Measurements from ENCODE around the gene GPR158. TPM values are rescaled to one million over a fixed set of nuclear protein-coding genes. Genes with fewer than 3 reads are reported as not detected.

The GPR158 gene
- total and polyA plus RNA-seq, 4 donors: 0.03 to 0.08 TPM; not detected in 2

DNA sequence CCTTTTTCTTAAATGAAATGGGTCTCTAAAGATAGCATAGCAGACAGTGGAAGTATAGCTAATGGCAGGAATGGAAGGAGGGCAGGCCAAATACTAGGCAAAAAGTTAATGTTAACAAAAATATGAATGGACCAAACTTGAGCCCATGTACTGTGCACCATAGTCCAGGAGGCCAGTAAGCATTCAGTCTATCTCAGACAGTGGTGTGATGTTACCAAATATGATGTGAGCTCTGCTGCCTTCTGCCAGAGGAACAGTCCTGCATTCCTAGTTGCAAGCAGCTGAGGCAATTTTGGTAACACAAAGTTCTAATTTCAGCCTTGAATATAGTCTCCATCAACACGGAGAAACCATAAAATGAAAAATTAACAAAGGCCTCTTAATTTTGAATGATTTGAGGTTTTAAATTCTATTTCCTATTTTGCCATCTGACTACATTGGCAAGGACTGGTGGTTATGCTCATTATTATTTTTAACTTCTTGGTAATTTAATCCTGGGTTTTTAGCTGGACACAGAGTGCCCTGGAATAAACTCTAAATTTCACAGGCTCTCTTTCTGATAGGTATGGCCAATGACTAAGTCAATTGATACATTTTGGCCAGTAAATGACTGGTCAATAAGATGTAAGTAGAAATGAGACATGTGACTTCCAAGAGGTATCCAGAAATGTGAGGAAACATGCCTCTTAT lies 442.2 kb downstream of the GPR158 start:
- no peaks in the 10 kb centered on the region for H3K36me3 ChIP-seq (ENCODE audit: control insufficient read depth in 4 of 4, insufficient read depth in 3 of 4, low read depth in 1 of 4, low read length in 3 of 4)
- no peak for DNase-seq (ENCODE audit: low spot score)
- no peak overlapping the region for H3K9ac ChIP-seq (ENCODE audit: low read depth in 1 of 2, low read length in 2 of 2)
- 79% methylated on average over 1 of the region's 1 CpG for WGBS
- no peaks in the 10 kb centered on the region for H3K27me3 ChIP-seq (ENCODE audit: control insufficient read depth in 4 of 4, insufficient read depth in 4 of 4, low read length in 3 of 4)
- TF ChIP-seq HNF4G (IDR thresholded peaks at IDR 0.05): no peak
- no peak for TF ChIP-seq YY1 (IDR thresholded peaks at IDR 0.05)
- no peak for TF ChIP-seq RXRA (IDR thresholded peaks at IDR 0.05)
- TF ChIP-seq FOXA1 (IDR thresholded peaks at IDR 0.05): no peak
- TF ChIP-seq, protein P1, sequence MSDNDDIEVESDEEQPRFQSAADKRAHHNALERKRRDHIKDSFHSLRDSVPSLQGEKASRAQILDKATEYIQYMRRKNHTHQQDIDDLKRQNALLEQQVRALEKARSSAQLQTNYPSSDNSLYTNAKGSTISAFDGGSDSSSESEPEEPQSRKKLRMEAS (IDR thresholded peaks at IDR 0.05): no peak
- TF ChIP-seq HNF4A (conservative IDR thresholded peaks at IDR 0.05): no peak
- no peak for TF ChIP-seq JUND (IDR thresholded peaks at IDR 0.05)
- TF ChIP-seq, protein P2, sequence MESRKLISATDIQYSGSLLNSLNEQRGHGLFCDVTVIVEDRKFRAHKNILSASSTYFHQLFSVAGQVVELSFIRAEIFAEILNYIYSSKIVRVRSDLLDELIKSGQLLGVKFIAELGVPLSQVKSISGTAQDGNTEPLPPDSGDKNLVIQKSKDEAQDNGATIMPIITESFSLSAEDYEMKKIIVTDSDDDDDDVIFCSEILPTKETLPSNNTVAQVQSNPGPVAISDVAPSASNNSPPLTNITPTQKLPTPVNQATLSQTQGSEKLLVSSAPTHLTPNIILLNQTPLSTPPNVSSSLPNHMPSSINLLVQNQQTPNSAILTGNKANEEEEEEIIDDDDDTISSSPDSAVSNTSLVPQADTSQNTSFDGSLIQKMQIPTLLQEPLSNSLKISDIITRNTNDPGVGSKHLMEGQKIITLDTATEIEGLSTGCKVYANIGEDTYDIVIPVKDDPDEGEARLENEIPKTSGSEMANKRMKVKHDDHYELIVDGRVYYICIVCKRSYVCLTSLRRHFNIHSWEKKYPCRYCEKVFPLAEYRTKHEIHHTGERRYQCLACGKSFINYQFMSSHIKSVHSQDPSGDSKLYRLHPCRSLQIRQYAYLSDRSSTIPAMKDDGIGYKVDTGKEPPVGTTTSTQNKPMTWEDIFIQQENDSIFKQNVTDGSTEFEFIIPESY (IDR thresholded peaks at IDR 0.05): no peak
- TF ChIP-seq, protein P3, sequence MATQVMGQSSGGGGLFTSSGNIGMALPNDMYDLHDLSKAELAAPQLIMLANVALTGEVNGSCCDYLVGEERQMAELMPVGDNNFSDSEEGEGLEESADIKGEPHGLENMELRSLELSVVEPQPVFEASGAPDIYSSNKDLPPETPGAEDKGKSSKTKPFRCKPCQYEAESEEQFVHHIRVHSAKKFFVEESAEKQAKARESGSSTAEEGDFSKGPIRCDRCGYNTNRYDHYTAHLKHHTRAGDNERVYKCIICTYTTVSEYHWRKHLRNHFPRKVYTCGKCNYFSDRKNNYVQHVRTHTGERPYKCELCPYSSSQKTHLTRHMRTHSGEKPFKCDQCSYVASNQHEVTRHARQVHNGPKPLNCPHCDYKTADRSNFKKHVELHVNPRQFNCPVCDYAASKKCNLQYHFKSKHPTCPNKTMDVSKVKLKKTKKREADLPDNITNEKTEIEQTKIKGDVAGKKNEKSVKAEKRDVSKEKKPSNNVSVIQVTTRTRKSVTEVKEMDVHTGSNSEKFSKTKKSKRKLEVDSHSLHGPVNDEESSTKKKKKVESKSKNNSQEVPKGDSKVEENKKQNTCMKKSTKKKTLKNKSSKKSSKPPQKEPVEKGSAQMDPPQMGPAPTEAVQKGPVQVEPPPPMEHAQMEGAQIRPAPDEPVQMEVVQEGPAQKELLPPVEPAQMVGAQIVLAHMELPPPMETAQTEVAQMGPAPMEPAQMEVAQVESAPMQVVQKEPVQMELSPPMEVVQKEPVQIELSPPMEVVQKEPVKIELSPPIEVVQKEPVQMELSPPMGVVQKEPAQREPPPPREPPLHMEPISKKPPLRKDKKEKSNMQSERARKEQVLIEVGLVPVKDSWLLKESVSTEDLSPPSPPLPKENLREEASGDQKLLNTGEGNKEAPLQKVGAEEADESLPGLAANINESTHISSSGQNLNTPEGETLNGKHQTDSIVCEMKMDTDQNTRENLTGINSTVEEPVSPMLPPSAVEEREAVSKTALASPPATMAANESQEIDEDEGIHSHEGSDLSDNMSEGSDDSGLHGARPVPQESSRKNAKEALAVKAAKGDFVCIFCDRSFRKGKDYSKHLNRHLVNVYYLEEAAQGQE (IDR thresholded peaks at IDR 0.05): no peak
- no peak for TF ChIP-seq SP1 (IDR thresholded peaks at IDR 0.05)
- TF ChIP-seq NR2F2 (IDR thresholded peaks at IDR 0.05): no peak
- no peak for TF ChIP-seq EGR1 (IDR thresholded peaks at IDR 0.05; ENCODE audit: low read depth in 2 of 2)
- no peak for TF ChIP-seq GABPA (IDR thresholded peaks at IDR 0.05 in 1 of 2, conservative IDR thresholded peaks at IDR 0.05 in 1 of 2)
- no peak for TF ChIP-seq FOXA2 (IDR thresholded peaks at IDR 0.05)
- TF ChIP-seq, protein P4, sequence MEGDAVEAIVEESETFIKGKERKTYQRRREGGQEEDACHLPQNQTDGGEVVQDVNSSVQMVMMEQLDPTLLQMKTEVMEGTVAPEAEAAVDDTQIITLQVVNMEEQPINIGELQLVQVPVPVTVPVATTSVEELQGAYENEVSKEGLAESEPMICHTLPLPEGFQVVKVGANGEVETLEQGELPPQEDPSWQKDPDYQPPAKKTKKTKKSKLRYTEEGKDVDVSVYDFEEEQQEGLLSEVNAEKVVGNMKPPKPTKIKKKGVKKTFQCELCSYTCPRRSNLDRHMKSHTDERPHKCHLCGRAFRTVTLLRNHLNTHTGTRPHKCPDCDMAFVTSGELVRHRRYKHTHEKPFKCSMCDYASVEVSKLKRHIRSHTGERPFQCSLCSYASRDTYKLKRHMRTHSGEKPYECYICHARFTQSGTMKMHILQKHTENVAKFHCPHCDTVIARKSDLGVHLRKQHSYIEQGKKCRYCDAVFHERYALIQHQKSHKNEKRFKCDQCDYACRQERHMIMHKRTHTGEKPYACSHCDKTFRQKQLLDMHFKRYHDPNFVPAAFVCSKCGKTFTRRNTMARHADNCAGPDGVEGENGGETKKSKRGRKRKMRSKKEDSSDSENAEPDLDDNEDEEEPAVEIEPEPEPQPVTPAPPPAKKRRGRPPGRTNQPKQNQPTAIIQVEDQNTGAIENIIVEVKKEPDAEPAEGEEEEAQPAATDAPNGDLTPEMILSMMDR (IDR thresholded peaks at IDR 0.05; ENCODE audit: low read depth, low read length, missing input control): no peak
- no peak for TF ChIP-seq RAD21 (IDR thresholded peaks at IDR 0.05)
- no peak for TF ChIP-seq TAF1 (conservative IDR thresholded peaks at IDR 0.05)
- TF ChIP-seq, protein P5, sequence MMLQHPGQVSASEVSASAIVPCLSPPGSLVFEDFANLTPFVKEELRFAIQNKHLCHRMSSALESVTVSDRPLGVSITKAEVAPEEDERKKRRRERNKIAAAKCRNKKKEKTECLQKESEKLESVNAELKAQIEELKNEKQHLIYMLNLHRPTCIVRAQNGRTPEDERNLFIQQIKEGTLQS (IDR thresholded peaks at IDR 0.05): no peak
- peaks cover 0 to 3% (median 0%) of the 10 kb centered on the region in 4 donors for H3K9me3 ChIP-seq (ENCODE audit: control insufficient read depth in 4 of 4, low read length in 3 of 4)
- no peaks in the 10 kb centered on the region for H3K4me1 ChIP-seq (ENCODE audit: control insufficient read depth in 4 of 4, insufficient read depth in 4 of 4, low read length in 3 of 4)
- no peak overlapping the region for H3K27ac ChIP-seq (ENCODE audit: low read depth in 1 of 2, low read length in 2 of 2)
- no peak overlapping the region for H3K4me3 ChIP-seq (ENCODE audit: low read depth in 1 of 3, low read length in 3 of 3)
